Activated CD4-positive, alpha-beta T cell treated with anti-CD3 and anti-CD28 coated beads, Interleukin-2, amount 50 U/mL, for 4 hours (primary cell): ENCODE measurements around the gene ZNF444.
"Not testable (repeated sequence)": the region's sequence is repeated elsewhere in the genome, so short reads cannot be mapped to it uniquely, and the experiment has no call there.

Source experiments
- DNase-seq, 2 experiments: peaks; one replicate each; pipeline ENCODE4 v3.0.0-alpha.2; 2020

ZNF444 gene

GRCh38 chr19:56191115-56191514 is 50.0 kb downstream of the ZNF444 start:
- no peak for DNase-seq

GRCh38 chr19:56191711-56192110 is 50.6 kb downstream of the ZNF444 start:
- no peak for DNase-seq

GRCh38 chr19:56193981-56194640 is 53.0 kb downstream of the ZNF444 start:
- no peak for DNase-seq

GRCh38 chr19:56197646-56198045 is 56.6 kb downstream of the ZNF444 start, which contains the start of gene ZSCAN5B:
ZSCAN5B (minus strand) TSS chr19:56197783; CDS start chr19:56193052, 4,731 bp downstream.
- DNase-seq = not testable (repeated sequence)

GRCh38 chr19:56199687-56200086 is 58.6 kb downstream of the ZNF444 start:
- no peak for DNase-seq

GRCh38 chr19:56201973-56202372 is 60.9 kb downstream of the ZNF444 start, which contains the start of gene ZSCAN5C:
ZSCAN5C (plus strand) TSS chr19:56202273; CDS start chr19:56205914, 3,641 bp downstream.
- no peak for DNase-seq

- DNase-seq = not testable (repeated sequence)
Observed at GRCh38 chr19:56207581-56207980, 66.5 kb downstream of the ZNF444 start.

GRCh38 chr19:56209091-56209490 is 68.0 kb downstream of the ZNF444 start:
- no peak for DNase-seq

GRCh38 chr19:56210036-56210435 is 68.9 kb downstream of the ZNF444 start:
- DNase-seq = not testable (repeated sequence)
